HepG2 (cell line): ENCODE measurements around the gene ADGRV1.

Source experiments
- REST ChIP-seq, 2 experiments: IDR thresholded peaks; 2 replicates each; pipeline ENCODE4 v1.6.1; 2011 to 2012; ENCODE audit warnings: low read length in 2 of 2, borderline replicate concordance in 1 of 2, low read depth in 1 of 2, mild to moderate bottlenecking in 1 of 2, moderate library complexity in 1 of 2
- TF ChIP-seq, protein P1 (sequence below): sonication (generic); formaldehyde crosslinking; IDR thresholded peaks from 2 replicates; pipeline ENCODE4 v1.4.0; 2020; ENCODE audit warnings: missing genetic modification reagents
- TF ChIP-seq, protein P2 (sequence below): sonication (generic); formaldehyde crosslinking; IDR thresholded peaks from 2 replicates; pipeline ENCODE4 v1.5.0; 2020; ENCODE audit warnings: missing genetic modification reagents, mild to moderate bottlenecking, borderline replicate concordance

GRCh38 chr5:90868799-90869198 lies 310.2 kb downstream of the ADGRV1 start:
- TF ChIP-seq REST (IDR thresholded peaks at IDR 0.05; ENCODE audit: borderline replicate concordance in 1 of 2, low read depth in 1 of 2, low read length in 2 of 2): no peak
- TF ChIP-seq, protein P1, sequence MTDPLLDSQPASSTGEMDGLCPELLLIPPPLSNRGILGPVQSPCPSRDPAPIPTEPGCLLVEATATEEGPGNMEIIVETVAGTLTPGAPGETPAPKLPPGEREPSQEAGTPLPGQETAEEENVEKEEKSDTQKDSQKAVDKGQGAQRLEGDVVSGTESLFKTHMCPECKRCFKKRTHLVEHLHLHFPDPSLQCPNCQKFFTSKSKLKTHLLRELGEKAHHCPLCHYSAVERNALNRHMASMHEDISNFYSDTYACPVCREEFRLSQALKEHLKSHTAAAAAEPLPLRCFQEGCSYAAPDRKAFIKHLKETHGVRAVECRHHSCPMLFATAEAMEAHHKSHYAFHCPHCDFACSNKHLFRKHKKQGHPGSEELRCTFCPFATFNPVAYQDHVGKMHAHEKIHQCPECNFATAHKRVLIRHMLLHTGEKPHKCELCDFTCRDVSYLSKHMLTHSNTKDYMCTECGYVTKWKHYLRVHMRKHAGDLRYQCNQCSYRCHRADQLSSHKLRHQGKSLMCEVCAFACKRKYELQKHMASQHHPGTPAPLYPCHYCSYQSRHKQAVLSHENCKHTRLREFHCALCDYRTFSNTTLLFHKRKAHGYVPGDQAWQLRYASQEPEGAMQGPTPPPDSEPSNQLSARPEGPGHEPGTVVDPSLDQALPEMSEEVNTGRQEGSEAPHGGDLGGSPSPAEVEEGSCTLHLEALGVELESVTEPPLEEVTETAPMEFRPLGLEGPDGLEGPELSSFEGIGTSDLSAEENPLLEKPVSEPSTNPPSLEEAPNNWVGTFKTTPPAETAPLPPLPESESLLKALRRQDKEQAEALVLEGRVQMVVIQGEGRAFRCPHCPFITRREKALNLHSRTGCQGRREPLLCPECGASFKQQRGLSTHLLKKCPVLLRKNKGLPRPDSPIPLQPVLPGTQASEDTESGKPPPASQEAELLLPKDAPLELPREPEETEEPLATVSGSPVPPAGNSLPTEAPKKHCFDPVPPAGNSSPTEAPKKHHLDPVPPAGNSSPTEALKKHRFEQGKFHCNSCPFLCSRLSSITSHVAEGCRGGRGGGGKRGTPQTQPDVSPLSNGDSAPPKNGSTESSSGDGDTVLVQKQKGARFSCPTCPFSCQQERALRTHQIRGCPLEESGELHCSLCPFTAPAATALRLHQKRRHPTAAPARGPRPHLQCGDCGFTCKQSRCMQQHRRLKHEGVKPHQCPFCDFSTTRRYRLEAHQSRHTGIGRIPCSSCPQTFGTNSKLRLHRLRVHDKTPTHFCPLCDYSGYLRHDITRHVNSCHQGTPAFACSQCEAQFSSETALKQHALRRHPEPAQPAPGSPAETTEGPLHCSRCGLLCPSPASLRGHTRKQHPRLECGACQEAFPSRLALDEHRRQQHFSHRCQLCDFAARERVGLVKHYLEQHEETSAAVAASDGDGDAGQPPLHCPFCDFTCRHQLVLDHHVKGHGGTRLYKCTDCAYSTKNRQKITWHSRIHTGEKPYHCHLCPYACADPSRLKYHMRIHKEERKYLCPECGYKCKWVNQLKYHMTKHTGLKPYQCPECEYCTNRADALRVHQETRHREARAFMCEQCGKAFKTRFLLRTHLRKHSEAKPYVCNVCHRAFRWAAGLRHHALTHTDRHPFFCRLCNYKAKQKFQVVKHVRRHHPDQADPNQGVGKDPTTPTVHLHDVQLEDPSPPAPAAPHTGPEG: no peak
- TF ChIP-seq, protein P2, sequence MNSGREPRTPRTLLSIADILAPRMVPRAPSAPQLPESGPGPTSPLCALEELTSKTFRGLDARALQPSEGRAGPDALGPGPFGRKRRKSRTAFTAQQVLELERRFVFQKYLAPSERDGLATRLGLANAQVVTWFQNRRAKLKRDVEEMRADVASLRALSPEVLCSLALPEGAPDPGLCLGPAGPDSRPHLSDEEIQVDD (CRISPR knock-in tag): no peak
